ENCODE data around the gene PRKG1.

DNA sequence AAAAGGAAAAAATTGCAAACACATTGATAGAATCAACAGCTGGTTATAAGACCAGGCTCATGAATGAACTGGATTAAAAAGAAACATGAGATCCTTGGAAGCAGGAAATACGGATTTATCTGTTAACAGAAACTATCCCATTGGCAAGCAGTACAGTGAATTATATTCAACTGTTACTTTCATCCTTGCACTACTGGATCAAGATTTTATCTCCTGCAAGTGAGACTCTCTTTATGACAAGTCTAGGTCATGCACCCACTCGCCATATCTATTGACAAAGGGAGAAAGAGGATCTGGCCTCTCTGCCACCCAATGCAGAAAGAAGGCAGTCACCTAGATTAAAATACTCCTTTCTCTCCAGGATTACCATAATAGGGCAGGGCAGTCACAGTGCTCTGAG is 583.7 kb downstream of the PRKG1 start:
- TF ChIP-seq, protein P1, sequence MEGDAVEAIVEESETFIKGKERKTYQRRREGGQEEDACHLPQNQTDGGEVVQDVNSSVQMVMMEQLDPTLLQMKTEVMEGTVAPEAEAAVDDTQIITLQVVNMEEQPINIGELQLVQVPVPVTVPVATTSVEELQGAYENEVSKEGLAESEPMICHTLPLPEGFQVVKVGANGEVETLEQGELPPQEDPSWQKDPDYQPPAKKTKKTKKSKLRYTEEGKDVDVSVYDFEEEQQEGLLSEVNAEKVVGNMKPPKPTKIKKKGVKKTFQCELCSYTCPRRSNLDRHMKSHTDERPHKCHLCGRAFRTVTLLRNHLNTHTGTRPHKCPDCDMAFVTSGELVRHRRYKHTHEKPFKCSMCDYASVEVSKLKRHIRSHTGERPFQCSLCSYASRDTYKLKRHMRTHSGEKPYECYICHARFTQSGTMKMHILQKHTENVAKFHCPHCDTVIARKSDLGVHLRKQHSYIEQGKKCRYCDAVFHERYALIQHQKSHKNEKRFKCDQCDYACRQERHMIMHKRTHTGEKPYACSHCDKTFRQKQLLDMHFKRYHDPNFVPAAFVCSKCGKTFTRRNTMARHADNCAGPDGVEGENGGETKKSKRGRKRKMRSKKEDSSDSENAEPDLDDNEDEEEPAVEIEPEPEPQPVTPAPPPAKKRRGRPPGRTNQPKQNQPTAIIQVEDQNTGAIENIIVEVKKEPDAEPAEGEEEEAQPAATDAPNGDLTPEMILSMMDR (IDR thresholded peaks at IDR 0.05; ENCODE audit: insufficient read depth, low read length, poor library complexity, severe bottlenecking) = no peak
- no peak for TF ChIP-seq EZH2phosphoT487 (conservative IDR thresholded peaks at IDR 0.05; ENCODE audit: low read length)
